MCF 10A (cell line): ENCODE measurements around the gene RNF25. TPM values are rescaled to one million over a fixed set of nuclear protein-coding genes. Genes with fewer than 3 reads are reported as not detected.

Experiments
- BruUV-seq: library from RNA; stranded (reverse); fragments of 400-500 nt; replicated peaks from 2 replicates; lab custom pipeline; 2021; lab: Mats Ljungman, UMichigan
- CTCF ChIA-PET: fragments of 300-600 bp; sonication (Branson Sonifier 250); formaldehyde crosslinking; extraction: SDS; loops from one replicate; lab custom pipeline; 2021; ENCODE audit warnings: antibody characterized with exemption, inconsistent platforms; lab: Yijun Ruan, JAX
- POLR2A ChIA-PET: fragments of 300-600, 350-650 bp; sonication (Branson Sonifier 250); formaldehyde crosslinking; extraction: SDS; loops from one replicate; lab custom pipeline; 2020; ENCODE audit warnings: antibody characterized with exemption, inconsistent platforms; lab: Yijun Ruan, JAX
- DNase-seq: peaks from one replicate; pipeline ENCODE4 v3.0.0-alpha.2; 2018; ENCODE audit not compliant: unreplicated experiment
- H3K27ac Mint-ChIP-seq: one replicate; pipeline ENCODE4 v1.8.0; 2022; ENCODE audit warnings: mild to moderate bottlenecking, low read depth, mixed read lengths; ENCODE audit not compliant: unreplicated experiment
- H3K27me3 Mint-ChIP-seq: one replicate; pipeline ENCODE4 v1.8.0; 2022; ENCODE audit warnings: mixed read lengths; ENCODE audit not compliant: insufficient read depth, unreplicated experiment
- H3K36me3 Mint-ChIP-seq: one replicate; pipeline ENCODE4 v1.8.0; 2022; ENCODE audit warnings: mild to moderate bottlenecking, moderate library complexity, mixed read lengths; ENCODE audit not compliant: insufficient read depth, unreplicated experiment
- H3K4me1 Mint-ChIP-seq: one replicate; pipeline ENCODE4 v1.8.0; 2022; ENCODE audit warnings: mixed read lengths; ENCODE audit not compliant: insufficient read depth, unreplicated experiment
- H3K4me3 Mint-ChIP-seq: one replicate; pipeline ENCODE4 v1.8.0; 2022; ENCODE audit warnings: mild to moderate bottlenecking, moderate library complexity, mixed read lengths; ENCODE audit not compliant: unreplicated experiment
- H3K9me3 Mint-ChIP-seq: one replicate; pipeline ENCODE4 v1.8.0; 2022; ENCODE audit warnings: mixed read lengths; ENCODE audit not compliant: unreplicated experiment
- intact Hi-C: fragments of 100-400 bp; cut with micrococcal nuclease; formaldehyde crosslinking; loops from 2 replicates; pipeline ENCODE4 v1.14.1; 2022
- total RNA-seq: library from RNA; stranded (reverse); gene quantifications from 2 replicates; pipeline ENCODE4 v1.2.3, GENCODE V29; 2022
- TF ChIP-seq, protein P1 (sequence below): fragments of 200-600 bp; IDR thresholded peaks from one replicate; pipeline ENCODE4 v1.8.0; 2022; ENCODE audit warnings: antibody characterized with exemption, mild to moderate bottlenecking; ENCODE audit not compliant: unreplicated experiment

The RNF25 gene
- total RNA-seq, 1 experiment from 2014 or later = 60.8 TPM

DNA sequence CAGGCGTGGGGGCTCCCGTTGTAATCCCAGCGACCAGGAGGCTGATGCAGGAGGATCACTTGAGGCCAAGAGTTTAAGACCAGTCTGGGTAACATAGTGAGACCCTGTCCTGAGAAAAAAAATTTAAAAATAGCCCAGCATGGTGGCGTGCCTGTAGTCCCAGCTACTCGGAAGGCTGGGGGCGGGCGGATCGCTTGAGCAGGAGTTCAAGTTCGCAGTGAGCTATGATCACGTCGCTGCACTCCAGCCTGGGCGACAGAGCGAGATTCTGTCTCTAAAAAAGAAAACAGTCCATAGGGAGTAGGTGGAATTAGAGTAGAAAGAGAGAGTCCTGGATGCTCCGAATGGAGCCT is 38.5 kb upstream of the RNF25 start:
- ChIA-PET CTCF (interaction anchor here (0.5 to 4.4 kb wide), 33 partner anchors 10 to 850 kb away, joined by 3 to 41 read pairs (median 5); partner anchors contain the start of genes BCS1L, RNF25, STK36 and USP37), POLR2A (interaction anchor here (0.6 to 1.9 kb wide), 10 partner anchors 13 to 184 kb away, joined by 3 to 19 read pairs (median 4); partner anchors contain the start of genes BCS1L, RNF25, STK36 and ZNF142)
- no TSS peak for BruUV-seq
- intact Hi-C loops = loop anchor here (2.0 kb wide), 1 partner anchor 20 kb away; no protein-coding TSS in a partner anchor
- peaks cover 15% of the 10 kb centered on the region for H3K4me1 Mint-ChIP-seq
- no peak for DNase-seq
- H3K36me3 Mint-ChIP-seq = peaks cover 7% of the 10 kb centered on the region
- H3K27me3 Mint-ChIP-seq = no peaks in the 10 kb centered on the region
- H3K4me3 Mint-ChIP-seq = peak overlapping the region; percentile 98
- no peak overlapping the region for H3K27ac Mint-ChIP-seq
- no peaks in the 10 kb centered on the region for H3K9me3 Mint-ChIP-seq
- TF ChIP-seq, protein P1, sequence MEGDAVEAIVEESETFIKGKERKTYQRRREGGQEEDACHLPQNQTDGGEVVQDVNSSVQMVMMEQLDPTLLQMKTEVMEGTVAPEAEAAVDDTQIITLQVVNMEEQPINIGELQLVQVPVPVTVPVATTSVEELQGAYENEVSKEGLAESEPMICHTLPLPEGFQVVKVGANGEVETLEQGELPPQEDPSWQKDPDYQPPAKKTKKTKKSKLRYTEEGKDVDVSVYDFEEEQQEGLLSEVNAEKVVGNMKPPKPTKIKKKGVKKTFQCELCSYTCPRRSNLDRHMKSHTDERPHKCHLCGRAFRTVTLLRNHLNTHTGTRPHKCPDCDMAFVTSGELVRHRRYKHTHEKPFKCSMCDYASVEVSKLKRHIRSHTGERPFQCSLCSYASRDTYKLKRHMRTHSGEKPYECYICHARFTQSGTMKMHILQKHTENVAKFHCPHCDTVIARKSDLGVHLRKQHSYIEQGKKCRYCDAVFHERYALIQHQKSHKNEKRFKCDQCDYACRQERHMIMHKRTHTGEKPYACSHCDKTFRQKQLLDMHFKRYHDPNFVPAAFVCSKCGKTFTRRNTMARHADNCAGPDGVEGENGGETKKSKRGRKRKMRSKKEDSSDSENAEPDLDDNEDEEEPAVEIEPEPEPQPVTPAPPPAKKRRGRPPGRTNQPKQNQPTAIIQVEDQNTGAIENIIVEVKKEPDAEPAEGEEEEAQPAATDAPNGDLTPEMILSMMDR = no peak

DNA sequence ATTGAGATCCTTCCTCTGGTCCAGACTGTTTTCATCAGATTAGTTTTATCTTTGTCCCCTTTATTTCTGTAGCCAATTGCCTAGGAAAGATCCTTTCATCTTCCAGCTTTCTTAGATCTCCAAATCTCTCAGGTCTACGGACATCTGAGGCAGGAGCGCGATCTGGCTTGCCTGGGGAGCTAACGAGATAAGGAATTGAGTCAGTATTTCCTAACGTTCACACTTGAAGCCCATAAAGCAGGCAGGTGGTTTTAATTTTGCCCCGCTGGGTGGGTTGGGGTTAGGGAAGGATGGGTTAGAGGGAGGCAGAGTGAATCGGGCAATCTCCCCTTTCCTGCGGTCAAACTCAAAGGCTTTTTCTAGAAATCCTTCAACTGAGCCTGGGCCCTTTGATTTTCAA is 38.1 kb upstream of the RNF25 start:
- TF ChIP-seq, protein P1 = no peak
- ChIA-PET CTCF (interaction anchor here (0.5 to 4.4 kb wide), 31 partner anchors 11 to 850 kb away, joined by 3 to 41 read pairs (median 5); partner anchors contain the start of genes BCS1L, RNF25, STK36 and USP37), POLR2A (interaction anchor here (0.6 to 1.9 kb wide), 10 partner anchors 12 to 184 kb away, joined by 3 to 19 read pairs (median 4); partner anchors contain the start of genes BCS1L, RNF25, STK36 and ZNF142)
- H3K36me3 Mint-ChIP-seq = peaks cover 7% of the 10 kb centered on the region
- H3K4me1 Mint-ChIP-seq = peaks cover 15% of the 10 kb centered on the region
- no peak overlapping the region for H3K27ac Mint-ChIP-seq
- peak overlapping the region; percentile 98 for H3K4me3 Mint-ChIP-seq
- no peak for DNase-seq
- no TSS peak for BruUV-seq
- no peaks in the 10 kb centered on the region for H3K27me3 Mint-ChIP-seq
- H3K9me3 Mint-ChIP-seq = no peaks in the 10 kb centered on the region
- intact Hi-C loops = loop anchor here (2.0 kb wide), 1 partner anchor 21 kb away; no protein-coding TSS in a partner anchor

DNA sequence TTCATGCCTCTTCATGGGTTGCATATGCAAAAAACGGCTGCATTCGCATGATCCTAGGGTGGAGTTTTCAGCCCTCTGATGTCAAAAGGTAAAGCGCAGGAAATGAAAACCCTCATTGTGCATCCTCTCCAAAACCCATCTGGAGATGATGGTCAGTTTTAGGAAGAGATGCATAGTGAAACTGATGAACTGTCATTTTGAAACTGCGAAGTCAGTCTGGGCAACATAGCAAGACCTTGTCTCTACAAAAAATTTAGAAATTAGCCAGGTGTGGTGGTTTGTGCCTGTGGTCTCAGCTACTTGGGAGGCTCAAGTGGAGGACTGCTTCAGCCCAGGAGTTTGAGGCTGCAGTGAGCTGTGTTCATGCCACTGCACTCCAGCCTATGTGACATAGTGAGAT is 36.3 kb upstream of the RNF25 start:
- Mint-ChIP-seq H3K4me1 (peaks cover 7% of the 10 kb centered on the region), H3K4me3 (no peak overlapping the region), H3K27ac (no peak overlapping the region), H3K9me3 (no peaks in the 10 kb centered on the region), H3K27me3 (no peaks in the 10 kb centered on the region), H3K36me3 (peaks cover 7% of the 10 kb centered on the region)
- TF ChIP-seq, protein P1 = no peak
- CTCF ChIA-PET = interaction anchor here (0.6 to 1.2 kb wide), 7 partner anchors 21 to 487 kb away, joined by 3 to 8 read pairs (median 4); no protein-coding TSS in a partner anchor
- intact Hi-C loops = no loop called here
- POLR2A ChIA-PET = interaction anchor here (0.8 kb wide), 1 partner anchor 24 kb away, joined by 3 read pairs; no protein-coding TSS in a partner anchor
- no peak for DNase-seq
- BruUV-seq = no TSS peak

DNA sequence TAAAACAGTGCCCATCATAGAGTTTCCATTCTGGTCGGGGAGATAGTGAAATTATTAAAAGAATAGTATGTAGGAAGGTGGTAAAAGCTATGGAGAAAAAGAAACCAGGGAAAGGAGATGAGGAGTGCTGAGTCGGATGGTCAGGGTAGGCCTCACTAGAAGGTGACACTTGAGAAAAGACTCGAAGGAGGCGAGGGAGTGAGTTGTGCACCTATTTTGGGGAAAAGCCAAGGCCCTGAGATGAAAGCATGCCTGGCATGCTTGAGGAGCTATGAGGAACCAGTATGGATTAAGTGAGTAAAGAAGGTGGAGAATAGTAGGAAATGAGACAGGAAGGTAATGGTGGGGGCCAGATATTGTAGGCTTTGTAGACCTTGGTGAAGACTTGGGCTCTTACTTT is 31.5 kb upstream of the RNF25 start:
- no peak for DNase-seq
- no peak overlapping the region for H3K4me3 Mint-ChIP-seq
- H3K36me3 Mint-ChIP-seq = peaks cover 11% of the 10 kb centered on the region
- no peaks in the 10 kb centered on the region for H3K4me1 Mint-ChIP-seq
- TF ChIP-seq, protein P1 = no peak
- no TSS peak for BruUV-seq
- CTCF ChIA-PET = interaction anchor here (0.9 to 2.2 kb wide), 3 partner anchors 16 to 144 kb away, joined by 3 to 12 read pairs (median 3); no protein-coding TSS in a partner anchor
- intact Hi-C loops = no loop called here
- no peaks in the 10 kb centered on the region for H3K9me3 Mint-ChIP-seq
- H3K27ac Mint-ChIP-seq = no peak overlapping the region
- POLR2A ChIA-PET = interaction anchor here (1.1 to 1.5 kb wide), 2 partner anchors 31 to 655 kb away, joined by 3 to 6 read pairs; partner anchors contain the start of genes RNF25 and STK36
- H3K27me3 Mint-ChIP-seq = no peaks in the 10 kb centered on the region
